ENCODE results near the gene EPHB2. TPM values are rescaled to one million over a fixed set of nuclear protein-coding genes. Genes with fewer than 3 reads are reported as not detected.
A peak's percentile ranks its signal among the peaks of the same experiment; 100 is the strongest.

EPHB2 gene
- total RNA-seq, 4 donors from 2014 or later = 7.5 to 27.3 (median 23.8) TPM

DNA sequence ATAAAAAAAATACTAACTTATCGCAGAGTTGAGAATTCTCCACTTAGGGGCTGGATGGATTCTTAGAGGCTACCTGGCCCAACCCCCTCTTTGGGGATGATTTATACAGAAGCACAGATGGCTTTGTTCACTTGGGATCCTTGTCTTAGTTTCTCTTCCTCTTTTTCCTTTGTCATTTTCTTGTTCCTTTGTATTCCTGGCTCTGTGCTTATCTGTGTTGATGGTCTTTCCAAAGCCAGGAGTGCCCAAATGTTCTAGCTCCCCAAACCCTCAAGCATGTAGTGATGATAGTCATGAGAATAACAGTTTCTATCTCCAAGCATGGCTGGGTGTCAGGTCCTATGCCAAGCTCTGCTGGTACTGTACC lies 27.4 kb downstream of the EPHB2 start:
- WGBS, 2 donors = 93 to 96% methylated on average over 1 of the region's 1 CpG
- Histone ChIP-seq H3K27me3 (no peaks in the 10 kb centered on the region), H3K4me1 (peaks cover 12 to 18% of the 10 kb centered on the region in 2 donors), H3K27ac (no peak overlapping the region), H3K9me3 (no peaks in the 10 kb centered on the region), H3K36me3 (no peaks in the 10 kb centered on the region), H3K4me3 (replicated peaks in 1 of 3) (no peak overlapping the region)
- intact Hi-C loops (cut with DNase I) = no loop called here
- DNase-seq = no peak
- TF ChIP-seq CTCF (IDR thresholded peaks at IDR 0.05) (no peak), POLR2A (IDR thresholded peaks at IDR 0.05) (no peak)

- DNase-seq = no peak
- H3K4me1 ChIP-seq = peaks cover 12 to 18% of the 10 kb centered on the region in 2 donors
- H3K4me3 ChIP-seq (replicated peaks in 1 of 3) = no peak overlapping the region
- TF ChIP-seq CTCF (IDR thresholded peaks at IDR 0.05) = no peak
- no peak for TF ChIP-seq POLR2A (IDR thresholded peaks at IDR 0.05)
- H3K27me3 ChIP-seq = no peaks in the 10 kb centered on the region
- H3K36me3 ChIP-seq = no peaks in the 10 kb centered on the region
- WGBS, 2 donors = 88 to 90% methylated on average over 4 of the region's 4 CpGs
- H3K9me3 ChIP-seq = no peaks in the 10 kb centered on the region
- no peak overlapping the region for H3K27ac ChIP-seq
- intact Hi-C loops (cut with DNase I) = no loop called here
These were observed 27.9 kb downstream of the EPHB2 start for GRCh38 chr1:22738522-22738921.

DNA sequence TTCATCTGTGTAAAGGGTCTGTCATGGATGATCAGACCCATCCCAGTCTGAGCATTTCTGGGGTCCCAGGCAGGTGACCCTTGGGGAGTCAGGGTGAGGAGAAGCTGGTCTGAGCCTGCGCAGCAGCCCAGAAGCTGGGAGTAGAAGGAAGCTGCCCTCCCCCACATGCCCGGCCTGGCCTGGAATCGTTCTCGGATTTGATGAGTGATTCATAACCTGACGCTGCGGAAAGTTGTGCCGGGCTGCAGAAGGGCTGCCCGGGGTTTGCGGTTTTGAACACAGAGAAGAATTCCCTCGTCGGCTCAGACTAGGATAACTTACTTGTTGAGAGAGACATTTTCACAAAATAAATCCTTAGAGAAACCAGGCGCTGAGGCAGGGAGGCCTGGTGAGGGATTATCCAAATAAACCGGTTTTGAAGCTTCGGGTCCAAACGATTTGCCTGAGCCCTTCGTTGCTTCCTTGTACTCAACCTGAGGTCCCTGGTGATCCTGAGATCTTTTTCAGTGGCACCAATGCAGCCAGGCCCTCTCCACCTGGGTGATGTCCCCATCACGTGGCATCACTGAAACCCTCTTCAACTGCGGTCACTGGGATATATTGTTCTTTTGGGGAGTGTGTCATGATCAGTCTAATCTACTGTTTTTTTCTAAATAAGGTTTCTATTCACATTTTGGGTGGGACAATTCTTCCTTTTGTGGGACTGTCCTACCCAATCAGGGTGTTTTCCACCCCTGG lies 29.2 kb downstream of the EPHB2 start:
- no peaks in the 10 kb centered on the region for H3K36me3 ChIP-seq
- H3K27me3 ChIP-seq = no peaks in the 10 kb centered on the region
- intact Hi-C loops (cut with DNase I) = no loop called here
- H3K27ac ChIP-seq = no peak overlapping the region
- H3K4me1 ChIP-seq = peaks cover 12 to 18% of the 10 kb centered on the region in 2 donors
- H3K4me3 ChIP-seq (replicated peaks in 1 of 3) = no peak overlapping the region
- no peak for TF ChIP-seq POLR2A (IDR thresholded peaks at IDR 0.05)
- TF ChIP-seq CTCF (IDR thresholded peaks at IDR 0.05) = no peak
- peak; percentile 38 to 40 for DNase-seq
- WGBS, 2 donors = 63 to 69% methylated on average over 18 of the region's 18 CpGs
- H3K9me3 ChIP-seq = no peaks in the 10 kb centered on the region

- TF ChIP-seq POLR2A (IDR thresholded peaks at IDR 0.05) (no peak), CTCF (IDR thresholded peaks at IDR 0.05) (no peak)
- peaks cover 15 to 23% of the 10 kb centered on the region in 2 donors for H3K4me1 ChIP-seq
- intact Hi-C loops (cut with DNase I) = no loop called here
- H3K27ac ChIP-seq = no peak overlapping the region
- H3K36me3 ChIP-seq = no peaks in the 10 kb centered on the region
- no peaks in the 10 kb centered on the region for H3K27me3 ChIP-seq
- no peak for DNase-seq
- no peak overlapping the region for H3K4me3 ChIP-seq (replicated peaks in 1 of 3)
- no peaks in the 10 kb centered on the region for H3K9me3 ChIP-seq
- 80 to 87% methylated on average over 9 of the region's 9 CpGs for WGBS, 2 donors
These were observed 30.5 kb downstream of the EPHB2 start for GRCh38 chr1:22741118-22741517.

DNA sequence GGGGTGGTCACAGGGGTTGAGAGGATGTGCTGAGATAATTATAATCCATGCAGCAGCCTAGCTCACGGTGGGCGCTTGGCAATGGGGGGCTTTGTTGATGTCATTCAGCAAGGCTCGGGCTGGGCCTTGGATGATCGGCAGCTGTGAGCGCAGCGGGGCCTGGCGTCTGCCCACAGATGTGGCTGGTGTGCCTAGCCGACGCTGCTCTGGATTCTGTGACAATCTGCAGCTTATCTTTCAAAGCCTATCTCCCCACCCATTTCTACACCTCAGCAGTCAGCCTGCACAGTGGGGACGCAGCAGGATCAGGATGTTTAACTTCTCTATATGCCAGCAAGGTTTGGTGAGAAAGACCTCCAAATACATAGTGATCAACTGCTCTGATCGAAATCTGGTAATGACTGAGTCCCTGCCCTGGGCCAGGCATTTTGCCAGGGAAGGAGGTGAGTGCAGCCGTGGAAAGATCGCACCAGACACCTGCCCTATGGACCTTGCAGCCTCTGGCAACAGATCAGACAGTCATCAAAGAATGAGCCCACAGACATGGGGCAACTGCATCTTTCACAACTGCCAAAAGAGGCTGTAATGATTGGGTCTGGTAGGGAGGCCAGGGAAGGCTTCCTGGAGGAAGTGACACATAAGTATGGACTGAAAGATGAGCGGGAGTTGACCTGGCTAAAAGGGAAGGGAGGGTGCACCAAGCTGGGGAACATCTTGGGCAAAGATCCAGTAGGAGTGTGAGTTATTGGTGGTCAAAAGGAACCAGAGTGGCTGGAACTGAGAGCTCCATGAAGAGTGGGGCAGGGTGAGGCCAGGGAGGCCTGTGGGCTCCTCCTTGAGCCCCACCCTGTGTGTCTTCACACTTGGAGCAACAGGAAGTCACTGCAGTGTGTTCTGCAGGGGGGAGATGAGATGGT lies 35.3 kb downstream of the EPHB2 start:
- peak; percentile 23 to 29 for DNase-seq
- Histone ChIP-seq H3K4me1 (peaks cover 36 to 43% of the 10 kb centered on the region in 2 donors), H3K36me3 (no peaks in the 10 kb centered on the region), H3K4me3 (replicated peaks in 1 of 3) (no peak overlapping the region), H3K9me3 (no peaks in the 10 kb centered on the region), H3K27ac (peak overlapping the region; percentile 79 to 89 (median 82)), H3K27me3 (no peaks in the 10 kb centered on the region)
- WGBS, 2 donors = 76 to 88% methylated on average over 14 of the region's 14 CpGs
- TF ChIP-seq CTCF (IDR thresholded peaks at IDR 0.05) = no peak
- TF ChIP-seq POLR2A (IDR thresholded peaks at IDR 0.05) = no peak
- intact Hi-C loops (cut with DNase I) = no loop called here
